HG03095 (cell line): ENCODE measurements around the gene FLNB.

Experiments
- ATAC-seq: cut with Tn5 transposase; IDR thresholded peaks from one replicate; pipeline ENCODE4 v1.9.1; 2021; ENCODE audit warnings: moderate library complexity; ENCODE audit not compliant: unreplicated experiment

FLNB gene

GRCh38 chr3:58073301-58074108 is 65.3 kb downstream of the FLNB start:
- ATAC-seq, result no peak

DNA sequence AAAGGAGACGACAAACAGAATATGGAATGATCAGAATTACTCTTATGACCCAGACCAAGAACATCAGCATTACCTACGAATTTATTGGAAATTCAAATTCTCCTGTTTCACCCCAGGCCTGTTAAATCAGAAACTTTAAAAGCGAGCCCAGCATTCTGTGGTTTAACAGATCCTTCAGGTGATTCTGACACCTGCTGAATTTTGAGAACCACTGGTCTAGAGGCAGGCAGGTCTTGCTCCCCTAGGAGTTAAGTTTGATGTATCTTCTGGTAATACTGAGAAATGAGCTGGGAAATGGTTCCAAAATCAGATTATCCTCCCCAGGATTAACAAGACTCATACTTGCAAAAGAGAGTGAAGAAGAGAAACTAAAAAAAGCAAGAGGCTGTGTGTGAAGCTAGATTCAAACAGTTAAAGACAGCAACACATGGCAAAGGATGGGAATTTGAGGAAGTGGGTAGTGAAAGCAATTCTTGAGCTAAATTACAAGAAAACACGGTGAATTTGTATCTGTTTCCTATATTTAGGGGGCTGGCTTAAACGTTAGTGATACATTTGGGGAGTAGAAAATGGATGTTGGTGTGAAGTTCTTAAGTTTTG is 66.0 kb downstream of the FLNB start:
- no peak for ATAC-seq

GRCh38 chr3:58074997-58075396 is 66.8 kb downstream of the FLNB start:
- ATAC-seq, result no peak

DNA sequence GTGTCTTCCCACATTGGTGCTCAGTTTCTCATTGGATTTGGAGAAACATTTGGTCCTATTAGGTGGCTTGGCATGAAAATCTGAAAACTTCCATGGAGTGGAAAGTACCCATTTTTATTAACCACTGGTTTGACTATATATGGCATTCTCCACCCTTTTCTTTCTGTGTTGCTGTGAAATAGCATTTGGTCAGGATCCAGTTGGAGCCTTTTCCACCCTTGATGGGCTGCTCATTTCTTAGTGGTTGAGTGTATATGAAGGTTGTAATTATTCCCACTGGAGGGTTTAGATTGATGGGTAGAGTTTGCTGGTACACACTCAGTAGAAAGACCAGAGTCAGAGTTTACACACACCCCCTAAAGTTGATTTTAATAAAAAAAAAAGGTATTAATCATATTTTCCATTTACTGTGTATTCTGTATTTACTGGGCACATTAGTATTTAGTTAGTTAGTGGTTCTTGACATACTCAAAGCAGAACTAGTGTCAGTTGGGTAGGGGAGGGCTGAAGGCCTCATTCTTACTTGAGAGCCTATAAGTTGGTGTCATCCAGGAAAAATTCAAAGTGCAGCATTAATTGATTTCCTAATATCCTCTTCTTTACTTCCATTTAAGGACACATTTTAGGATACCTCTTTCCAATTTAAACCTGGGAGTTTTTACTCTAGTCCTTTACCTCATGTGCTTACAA is 69.5 kb downstream of the FLNB start:
- no peak for ATAC-seq

GRCh38 chr3:58078610-58079009 is 70.4 kb downstream of the FLNB start:
- ATAC-seq, result no peak

DNA sequence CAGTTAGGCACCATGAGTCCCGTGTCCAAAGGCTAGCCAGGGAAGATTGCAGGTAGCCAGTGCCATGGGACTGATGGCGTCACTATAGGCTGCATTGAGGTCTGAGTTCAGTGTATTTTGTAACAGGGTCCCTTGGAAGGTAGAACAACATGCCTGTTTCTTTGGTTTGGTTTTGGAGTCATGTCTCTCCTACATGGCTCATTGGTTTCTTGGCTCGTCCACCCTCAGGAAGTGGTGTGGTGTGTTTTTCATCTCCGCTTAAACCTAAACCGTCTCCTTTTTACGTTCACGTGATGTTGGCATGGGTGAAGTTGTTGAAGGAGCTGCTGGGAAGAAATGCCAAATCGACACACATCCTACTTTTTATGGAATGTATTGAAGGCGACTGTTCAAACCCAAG is 71.6 kb downstream of the FLNB start:
- no peak for ATAC-seq

DNA sequence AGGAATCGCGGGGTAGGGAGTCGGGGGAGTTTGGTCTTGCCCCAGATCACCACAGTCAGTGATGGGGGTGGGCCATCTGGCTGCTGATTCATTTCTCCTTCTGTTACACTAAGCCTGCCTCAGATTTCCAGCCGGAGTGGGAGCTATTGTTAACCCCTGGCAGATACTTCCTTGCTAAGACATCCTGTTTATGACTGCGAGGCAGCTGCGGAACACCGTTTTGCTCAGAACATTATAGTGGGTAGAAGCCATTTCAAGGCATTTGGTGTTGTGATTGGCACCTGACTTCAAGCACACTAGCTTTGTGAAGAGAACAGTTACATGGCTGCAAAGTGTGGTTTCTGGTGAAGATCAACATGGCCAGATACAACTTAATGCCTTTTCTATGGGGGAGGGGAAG is 73.8 kb downstream of the FLNB start:
- no peak for ATAC-seq

DNA sequence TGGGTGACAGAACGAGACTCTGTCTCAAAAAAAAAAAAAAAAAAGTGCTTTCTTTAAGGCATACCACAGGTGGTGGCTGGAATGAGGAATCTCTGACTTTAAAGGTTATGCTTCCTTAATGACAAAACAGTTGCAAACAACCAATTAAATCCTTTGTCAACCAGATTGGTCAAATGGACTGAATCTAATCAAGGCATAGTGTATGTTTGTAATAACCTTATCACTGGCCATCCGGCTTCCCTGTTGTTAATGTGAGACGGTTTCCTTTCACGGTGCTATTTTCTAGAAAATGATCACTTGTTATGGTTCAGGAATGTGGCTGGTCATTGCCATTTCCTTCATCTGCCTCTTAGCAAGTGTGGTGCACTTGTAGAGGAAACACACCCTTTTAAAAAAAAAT is 75.9 kb downstream of the FLNB start:
- no peak for ATAC-seq

DNA sequence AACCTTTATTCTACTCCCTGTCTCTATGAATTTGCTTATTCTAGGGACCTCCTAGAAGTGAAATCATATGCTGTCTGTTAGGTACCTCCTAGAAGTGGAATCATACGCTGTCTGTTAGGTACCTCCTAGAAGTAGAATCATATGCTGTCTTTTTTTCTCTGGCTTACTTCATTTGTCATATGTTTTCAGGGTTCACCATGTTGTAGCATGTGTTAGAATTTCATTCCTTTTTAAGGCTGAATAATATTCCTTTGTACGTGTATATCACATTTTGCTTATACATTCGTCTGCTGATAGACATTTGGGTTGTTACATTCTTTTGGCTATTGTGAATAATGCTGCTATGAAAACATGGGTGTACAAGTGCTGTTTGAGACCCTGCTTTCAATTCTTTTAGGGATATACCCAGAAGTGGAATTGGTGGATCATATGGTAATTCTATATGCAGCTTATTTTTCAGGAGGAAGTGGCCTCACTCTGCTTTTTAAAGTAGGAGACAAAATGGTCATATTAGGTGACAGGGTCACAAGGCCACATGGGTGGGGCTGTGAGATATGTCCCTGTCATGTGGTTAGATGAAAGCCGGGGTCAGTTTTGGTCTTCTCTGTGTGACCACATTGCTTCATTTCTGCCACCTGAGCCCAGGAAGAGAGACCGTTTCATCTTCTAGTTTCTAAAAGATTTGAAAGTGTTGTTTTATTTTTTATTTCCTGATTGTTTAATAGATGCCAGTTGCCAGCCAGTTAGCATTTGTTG is 76.7 kb downstream of the FLNB start:
- ATAC-seq, result peak; percentile 80

DNA sequence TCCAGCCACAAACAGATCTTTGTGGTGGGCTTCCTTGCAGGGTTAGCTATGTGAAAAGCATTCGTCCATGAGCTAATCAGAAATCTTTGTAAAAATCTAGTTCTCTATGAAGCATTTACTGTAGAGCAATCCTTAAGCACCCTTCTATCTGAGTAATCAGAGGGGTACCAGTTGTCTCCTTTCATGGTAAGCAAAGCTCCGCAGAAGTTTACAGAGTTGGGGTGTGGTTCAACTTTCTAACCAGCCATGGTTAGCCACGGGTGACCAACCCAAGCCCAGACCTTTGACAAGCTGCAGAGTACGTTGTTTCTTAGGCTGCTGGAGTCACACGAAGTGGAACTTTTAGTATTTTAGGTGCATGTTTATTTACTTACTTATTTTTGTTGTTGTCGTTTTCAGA is 77.4 kb downstream of the FLNB start:
- peak; percentile 34 for ATAC-seq

- no peak for ATAC-seq
Measured at GRCh38 chr3:58088501-58088900, 80.3 kb downstream of the FLNB start.

DNA sequence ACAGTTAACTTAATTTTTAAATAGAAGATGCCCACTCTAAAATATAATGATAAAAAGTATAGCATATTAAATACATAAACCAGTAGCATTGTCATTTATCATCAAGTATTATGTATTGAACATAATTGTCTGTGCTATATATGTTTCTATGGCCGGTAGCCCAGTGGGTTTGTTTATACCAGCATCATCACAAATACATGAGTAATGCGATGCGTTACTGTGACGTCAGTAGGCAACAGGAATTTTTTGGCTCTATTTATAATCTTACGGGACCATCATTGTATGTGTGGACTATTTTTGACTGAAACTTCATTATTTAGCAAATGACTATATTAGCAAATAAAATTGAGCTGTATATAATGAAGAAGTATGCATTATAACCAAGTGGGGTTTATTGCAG is 82.1 kb downstream of the FLNB start:
- no peak for ATAC-seq

GRCh38 chr3:58092521-58092920 is 84.3 kb downstream of the FLNB start:
- ATAC-seq, result no peak

- no peak for ATAC-seq
Measured at GRCh38 chr3:58093574-58094195, 85.5 kb downstream of the FLNB start.

DNA sequence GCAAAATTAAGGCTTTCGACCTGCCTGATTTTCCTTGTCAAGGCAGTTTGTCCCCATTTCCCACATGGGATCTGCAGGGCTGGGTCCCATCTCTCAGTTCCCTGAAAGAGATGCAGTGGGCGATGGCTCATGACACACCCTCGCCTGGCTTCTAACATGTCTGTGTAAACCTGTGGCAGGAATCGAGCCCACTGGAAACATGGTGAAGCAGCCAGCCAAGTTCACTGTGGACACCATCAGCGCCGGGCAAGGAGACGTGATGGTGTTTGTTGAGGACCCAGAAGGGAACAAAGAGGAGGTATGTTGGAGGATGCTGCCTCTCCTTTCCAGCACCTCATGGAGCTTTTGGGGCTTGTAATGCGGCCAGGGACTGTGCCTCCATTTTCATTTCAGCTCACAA is 86.4 kb downstream of the FLNB start:
- no peak for ATAC-seq

GRCh38 chr3:58095603-58096138 is 87.4 kb downstream of the FLNB start:
- no peak for ATAC-seq

DNA sequence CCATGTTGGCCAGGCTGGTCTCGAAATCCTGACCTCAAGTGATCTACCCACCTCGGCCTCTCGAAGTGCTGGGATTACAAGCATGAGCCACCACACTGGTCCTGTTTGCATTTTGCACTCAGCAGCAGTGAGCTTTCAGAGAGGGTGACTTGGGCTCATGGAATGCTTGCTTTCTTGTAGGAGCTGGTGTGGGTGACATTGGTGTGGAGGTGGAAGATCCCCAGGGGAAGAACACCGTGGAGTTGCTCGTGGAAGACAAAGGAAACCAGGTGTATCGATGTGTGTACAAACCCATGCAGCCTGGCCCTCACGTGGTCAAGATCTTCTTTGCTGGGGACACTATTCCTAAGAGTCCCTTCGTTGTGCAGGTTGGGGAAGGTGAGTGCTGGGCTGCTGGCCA is 90.3 kb downstream of the FLNB start:
- no peak for ATAC-seq

DNA sequence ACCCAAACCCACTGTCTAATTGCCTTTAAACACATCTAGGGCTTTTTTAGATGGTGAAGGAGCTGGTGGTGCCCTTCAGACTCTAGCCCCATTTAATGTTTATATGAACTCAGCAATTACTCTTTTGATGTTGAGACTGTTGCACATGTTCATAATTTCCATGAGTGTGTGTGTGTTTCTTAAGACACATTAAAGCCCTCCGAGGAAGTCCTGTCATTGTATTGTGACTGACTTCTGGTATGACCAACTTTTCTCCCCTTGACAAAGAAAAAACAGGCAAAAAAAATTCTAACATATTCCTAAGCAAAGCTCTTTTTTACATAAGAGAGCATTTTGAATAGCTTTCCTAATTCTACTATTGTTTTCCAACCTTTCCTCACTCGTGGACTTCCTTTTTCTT is 91.6 kb downstream of the FLNB start:
- ATAC-seq, result no peak

DNA sequence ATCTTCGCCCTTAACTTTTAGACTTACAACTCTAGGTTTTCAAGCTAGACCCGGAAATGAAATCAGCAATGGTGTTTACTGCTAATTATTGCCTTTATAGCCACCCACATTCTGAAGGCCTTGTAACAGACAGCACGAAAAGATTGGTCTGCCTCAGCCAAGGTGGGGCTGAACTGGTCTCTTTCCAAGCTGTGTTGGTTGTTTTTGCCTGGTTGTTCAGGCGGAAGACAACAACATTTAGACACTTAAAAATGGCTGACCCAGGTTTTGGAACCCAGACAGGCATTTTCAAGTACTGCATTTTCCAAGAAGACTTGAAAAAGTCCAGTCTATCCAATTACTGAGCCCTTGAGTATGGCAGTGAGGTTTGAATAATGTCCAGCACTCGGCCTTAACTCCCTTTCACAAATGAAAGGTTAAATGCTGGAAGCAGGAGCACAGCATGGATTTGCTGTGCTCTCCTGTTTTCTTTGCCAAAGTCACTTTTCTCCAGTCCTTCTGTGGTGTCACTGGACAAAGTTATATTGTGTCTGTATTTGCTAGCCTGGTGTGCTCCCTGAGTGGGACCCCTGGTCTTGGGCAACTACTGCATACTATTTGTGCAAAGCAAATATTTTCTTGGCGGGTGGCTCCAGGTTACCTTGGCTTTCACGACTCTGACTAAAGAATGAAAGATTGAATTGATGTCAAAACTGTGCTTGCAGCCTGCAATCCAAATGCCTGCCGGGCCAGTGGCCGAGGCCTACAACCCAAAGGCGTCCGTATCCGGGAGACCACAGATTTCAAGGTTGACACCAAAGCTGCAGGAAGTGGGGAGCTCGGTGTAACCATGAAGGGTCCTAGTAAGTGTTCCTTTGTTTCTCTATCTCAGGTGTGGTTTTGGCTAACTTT is 93.5 kb downstream of the FLNB start:
- ATAC-seq, result no peak

- ATAC-seq, result no peak
Measured at GRCh38 chr3:58102390-58102750, 94.1 kb downstream of the FLNB start.
